Measurements from ENCODE around the gene CDK5RAP2. TPM values are rescaled to one million over a fixed set of nuclear protein-coding genes. Genes with fewer than 3 reads are reported as not detected.

CDK5RAP2 gene
- total and polyA plus RNA-seq, 2 donors (not counting 1 experiment from before 2014, with no cell fraction given) = 17.7 to 48.6 TPM

- no peak for DNase-seq (ENCODE audit: low read depth in 2 of 2)
These were observed 55.1 kb downstream of the CDK5RAP2 start for GRCh38 chr9:120524863-120525262.

GRCh38 chr9:120524038-120524437 lies 55.9 kb downstream of the CDK5RAP2 start:
- TF ChIP-seq EZH2 (IDR thresholded peaks at IDR 0.05; ENCODE audit: low read length, missing control alignments) (no peak), CTCF (conservative IDR thresholded peaks at IDR 0.05 in 1 of 2, IDR thresholded peaks at IDR 0.05 in 1 of 2; ENCODE audit: low read depth in 1 of 2, low read length in 2 of 2) (no peak)
- Histone ChIP-seq H3K36me3 (ENCODE audit: control insufficient read depth, insufficient read depth, low read length) (peaks cover 3% of the 10 kb centered on the region), H3K27ac (ENCODE audit: insufficient read depth, low read length) (no peak overlapping the region)

More at GRCh38 chr9:120524863-120525262, 55.1 kb downstream of the CDK5RAP2 start:
- H4K20me1 ChIP-seq (ENCODE audit: control insufficient read depth, extremely low read depth, insufficient read depth, low read length) = no peaks in the 10 kb centered on the region
- H3K36me3 ChIP-seq (ENCODE audit: control insufficient read depth, insufficient read depth, low read length) = peaks cover 5% of the 10 kb centered on the region
- no peak overlapping the region for H3K4me2 ChIP-seq (ENCODE audit: extremely low read depth, insufficient read depth, low read length)
- H3K4me1 ChIP-seq (ENCODE audit: control insufficient read depth, extremely low read depth, insufficient read depth, low read length) = no peaks in the 10 kb centered on the region
- H3K4me3 ChIP-seq (replicated peaks in 1 of 4; ENCODE audit: control extremely low read depth in 1 of 4, insufficient read depth in 1 of 4, low read depth in 3 of 4, low read length in 4 of 4) = no peak overlapping the region
- no peaks in the 10 kb centered on the region for H3K27me3 ChIP-seq (ENCODE audit: control insufficient read depth, insufficient read depth, low read length)
- H3K9me3 ChIP-seq (ENCODE audit: control insufficient read depth, insufficient read depth, low read depth, low read length) = no peaks in the 10 kb centered on the region
- H3K79me2 ChIP-seq (ENCODE audit: control insufficient read depth, insufficient read depth, low read length) = no peaks in the 10 kb centered on the region
- TF ChIP-seq CTCF (conservative IDR thresholded peaks at IDR 0.05 in 1 of 2, IDR thresholded peaks at IDR 0.05 in 1 of 2; ENCODE audit: low read depth in 1 of 2, low read length in 2 of 2) (no peak), EZH2 (IDR thresholded peaks at IDR 0.05; ENCODE audit: low read length, missing control alignments) (no peak)
- H2AFZ ChIP-seq (ENCODE audit: low read length) = no peak overlapping the region
- no peak overlapping the region for H3K27ac ChIP-seq (ENCODE audit: insufficient read depth, low read length)
- H3K9ac ChIP-seq (ENCODE audit: insufficient read depth, low read length) = no peak overlapping the region

GRCh38 chr9:120522558-120522957 lies 57.4 kb downstream of the CDK5RAP2 start:
- TF ChIP-seq EZH2 (IDR thresholded peaks at IDR 0.05; ENCODE audit: low read length, missing control alignments) (no peak), CTCF (conservative IDR thresholded peaks at IDR 0.05 in 1 of 2, IDR thresholded peaks at IDR 0.05 in 1 of 2; ENCODE audit: low read depth in 1 of 2, low read length in 2 of 2) (no peak)
- H3K79me2 ChIP-seq (ENCODE audit: control insufficient read depth, insufficient read depth, low read length) = no peaks in the 10 kb centered on the region
- no peaks in the 10 kb centered on the region for H3K4me1 ChIP-seq (ENCODE audit: control insufficient read depth, extremely low read depth, insufficient read depth, low read length)
- H3K27me3 ChIP-seq (ENCODE audit: control insufficient read depth, insufficient read depth, low read length) = no peaks in the 10 kb centered on the region
- no peak overlapping the region for H3K4me3 ChIP-seq (replicated peaks in 1 of 4; ENCODE audit: control extremely low read depth in 1 of 4, insufficient read depth in 1 of 4, low read depth in 3 of 4, low read length in 4 of 4)
- no peak overlapping the region for H3K4me2 ChIP-seq (ENCODE audit: extremely low read depth, insufficient read depth, low read length)
- no peak overlapping the region for H2AFZ ChIP-seq (ENCODE audit: low read length)
- H3K9ac ChIP-seq (ENCODE audit: insufficient read depth, low read length) = no peak overlapping the region
- no peaks in the 10 kb centered on the region for H3K9me3 ChIP-seq (ENCODE audit: control insufficient read depth, insufficient read depth, low read depth, low read length)
- no peaks in the 10 kb centered on the region for H4K20me1 ChIP-seq (ENCODE audit: control insufficient read depth, extremely low read depth, insufficient read depth, low read length)
- H3K27ac ChIP-seq (ENCODE audit: insufficient read depth, low read length) = no peak overlapping the region
- DNase-seq (ENCODE audit: low read depth in 2 of 2) = no peak
- H3K36me3 ChIP-seq (ENCODE audit: control insufficient read depth, insufficient read depth, low read length) = peaks cover 6% of the 10 kb centered on the region

More at GRCh38 chr9:120524038-120524437, 55.9 kb downstream of the CDK5RAP2 start:
- H3K79me2 ChIP-seq (ENCODE audit: control insufficient read depth, insufficient read depth, low read length) = no peaks in the 10 kb centered on the region
- H4K20me1 ChIP-seq (ENCODE audit: control insufficient read depth, extremely low read depth, insufficient read depth, low read length) = no peaks in the 10 kb centered on the region
- no peak overlapping the region for H2AFZ ChIP-seq (ENCODE audit: low read length)
- H3K4me2 ChIP-seq (ENCODE audit: extremely low read depth, insufficient read depth, low read length) = no peak overlapping the region
- no peak for DNase-seq (ENCODE audit: low read depth in 2 of 2)
- H3K4me1 ChIP-seq (ENCODE audit: control insufficient read depth, extremely low read depth, insufficient read depth, low read length) = no peaks in the 10 kb centered on the region
- H3K4me3 ChIP-seq (replicated peaks in 1 of 4; ENCODE audit: control extremely low read depth in 1 of 4, insufficient read depth in 1 of 4, low read depth in 3 of 4, low read length in 4 of 4) = no peak overlapping the region
- no peak overlapping the region for H3K9ac ChIP-seq (ENCODE audit: insufficient read depth, low read length)
- H3K9me3 ChIP-seq (ENCODE audit: control insufficient read depth, insufficient read depth, low read depth, low read length) = no peaks in the 10 kb centered on the region
- no peaks in the 10 kb centered on the region for H3K27me3 ChIP-seq (ENCODE audit: control insufficient read depth, insufficient read depth, low read length)

Data from fibroblast of lung (primary cell).